ENCODE measurements around the gene ABCB6.

ABCB6 gene

DNA sequence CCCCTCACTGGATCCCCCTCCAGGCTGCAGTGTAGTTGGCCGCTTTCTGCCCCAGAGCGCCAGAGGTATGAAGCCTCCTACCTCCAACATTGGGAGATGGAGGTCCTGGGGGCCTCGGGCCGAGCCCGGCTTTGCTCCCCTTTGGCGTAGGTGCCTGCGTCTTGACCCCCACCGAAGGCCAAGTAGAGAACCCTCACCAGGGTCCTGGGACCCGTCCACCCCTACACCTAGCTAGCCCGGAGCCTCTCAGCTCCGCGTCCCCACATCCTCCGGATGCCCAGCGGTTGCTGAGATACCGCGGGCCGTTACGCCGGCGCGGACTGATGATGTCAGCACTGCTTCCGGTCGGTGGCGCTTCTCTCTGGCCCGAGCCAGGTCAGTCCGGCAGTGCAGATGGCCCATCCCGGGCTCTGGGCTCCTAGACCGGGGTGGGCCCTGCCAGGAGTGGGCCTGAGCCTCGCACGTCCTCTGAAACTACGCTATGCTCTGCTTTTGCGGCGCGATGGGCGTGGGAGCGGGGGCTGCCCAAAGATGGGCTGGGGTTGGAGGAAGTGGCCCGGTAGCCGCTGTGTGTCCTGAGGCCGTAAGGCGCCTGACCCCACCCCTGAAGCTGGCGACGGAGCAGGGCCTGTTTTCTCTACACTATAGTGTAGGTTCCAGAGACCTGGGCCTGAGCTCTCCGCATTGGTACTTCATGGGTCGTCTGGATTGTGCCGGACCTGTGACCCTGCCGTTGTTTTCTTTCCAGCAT lies 26.6 kb upstream of the ABCB6 start, which contains the start of the genes GLB1L and STK16:
Gene GLB1L (minus strand): TSS at position 297 of the 751 bp plus-strand sequence. CDS start 1,871 bp downstream, outside the sequence.
Gene STK16 (plus strand): TSS at position 332 of the 751 bp plus-strand sequence. CDS start 521 bp downstream, outside the sequence.
- peak; percentile 14 for DNase-seq

DNA sequence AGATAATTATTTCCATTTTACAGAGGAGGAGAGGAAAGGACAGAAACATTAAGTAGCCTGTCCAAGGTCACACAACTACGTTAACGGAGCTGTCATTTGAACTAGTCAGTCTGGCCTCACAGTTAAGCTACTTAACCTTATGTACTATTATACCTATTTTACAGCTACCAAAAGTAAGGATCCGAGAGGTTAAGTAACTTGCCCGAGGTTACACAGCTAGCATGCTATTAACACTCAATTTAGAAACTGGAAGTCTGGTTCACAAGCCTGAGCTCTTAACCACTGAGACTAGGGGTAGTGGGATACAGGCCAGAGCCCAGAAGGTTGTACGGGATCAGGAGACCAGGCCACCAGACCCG lies 26.0 kb upstream of the ABCB6 start:
- no peak for DNase-seq

DNA sequence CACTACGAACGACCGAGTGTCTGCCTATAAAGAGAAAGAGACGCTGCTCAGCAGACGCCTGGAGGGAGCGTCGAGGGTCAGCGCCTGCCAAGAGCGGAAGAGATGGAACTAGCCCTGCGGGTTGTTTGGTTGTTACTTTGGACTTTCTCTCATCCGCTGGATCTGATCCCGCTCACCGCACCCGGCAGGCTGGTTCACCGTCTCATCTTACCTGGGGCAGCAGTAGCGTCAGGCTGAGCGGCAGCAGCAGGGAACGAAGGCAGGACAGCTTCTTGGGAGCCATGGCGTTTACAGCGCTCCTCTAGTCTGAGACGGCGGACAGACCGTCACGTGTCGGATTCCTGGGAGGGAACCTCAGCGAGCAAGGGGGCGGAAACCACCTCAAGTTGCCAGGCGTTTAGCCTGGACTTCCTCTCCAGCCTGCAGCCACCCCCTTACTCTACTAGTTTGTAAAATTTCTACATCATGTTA lies 24.6 kb upstream of the ABCB6 start:
- no peak for DNase-seq

DNA sequence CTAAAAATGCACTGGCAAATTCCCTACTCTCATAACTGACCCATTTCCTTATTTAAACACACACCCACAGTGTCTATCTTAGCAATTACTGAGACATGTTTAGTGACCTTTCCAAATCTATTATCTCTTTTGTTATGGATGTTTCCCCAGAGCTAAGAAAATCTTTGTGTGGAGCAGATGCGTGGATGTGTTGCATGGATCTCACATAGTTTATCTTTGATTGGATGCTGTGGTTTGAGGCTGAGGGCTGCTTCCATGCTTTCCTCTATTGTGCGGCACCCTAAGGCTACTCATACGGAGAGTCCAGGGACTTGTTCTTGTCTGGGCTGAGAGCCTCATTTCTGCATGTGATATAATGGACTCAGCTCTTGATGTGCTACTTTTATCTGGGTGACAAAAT lies 15.6 kb upstream of the ABCB6 start:
- DNase-seq, result no peak

DNA sequence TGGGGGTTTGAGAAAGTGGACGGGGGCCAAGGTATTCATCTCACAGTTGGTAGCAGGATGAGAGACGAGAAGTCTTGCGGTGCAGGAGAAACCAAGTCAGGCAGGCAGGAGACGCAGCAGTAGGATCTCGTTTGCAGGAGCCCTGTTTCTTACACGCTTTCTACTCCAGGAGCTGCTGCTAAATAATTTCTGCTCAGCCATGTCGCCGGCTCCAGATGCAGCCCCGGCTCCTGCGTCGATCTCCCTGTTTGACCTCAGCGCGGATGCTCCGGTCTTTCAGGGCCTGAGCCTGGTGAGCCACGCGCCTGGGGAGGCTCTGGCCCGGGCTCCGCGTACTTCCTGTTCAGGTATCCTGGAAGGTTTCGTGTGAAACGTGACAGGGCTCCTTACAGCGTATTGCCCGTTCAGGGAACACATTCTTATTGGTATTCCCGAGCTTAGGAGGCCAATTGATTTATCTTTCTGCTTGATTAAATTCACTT lies 11.3 kb upstream of the ABCB6 start:
- no peak for DNase-seq

DNA sequence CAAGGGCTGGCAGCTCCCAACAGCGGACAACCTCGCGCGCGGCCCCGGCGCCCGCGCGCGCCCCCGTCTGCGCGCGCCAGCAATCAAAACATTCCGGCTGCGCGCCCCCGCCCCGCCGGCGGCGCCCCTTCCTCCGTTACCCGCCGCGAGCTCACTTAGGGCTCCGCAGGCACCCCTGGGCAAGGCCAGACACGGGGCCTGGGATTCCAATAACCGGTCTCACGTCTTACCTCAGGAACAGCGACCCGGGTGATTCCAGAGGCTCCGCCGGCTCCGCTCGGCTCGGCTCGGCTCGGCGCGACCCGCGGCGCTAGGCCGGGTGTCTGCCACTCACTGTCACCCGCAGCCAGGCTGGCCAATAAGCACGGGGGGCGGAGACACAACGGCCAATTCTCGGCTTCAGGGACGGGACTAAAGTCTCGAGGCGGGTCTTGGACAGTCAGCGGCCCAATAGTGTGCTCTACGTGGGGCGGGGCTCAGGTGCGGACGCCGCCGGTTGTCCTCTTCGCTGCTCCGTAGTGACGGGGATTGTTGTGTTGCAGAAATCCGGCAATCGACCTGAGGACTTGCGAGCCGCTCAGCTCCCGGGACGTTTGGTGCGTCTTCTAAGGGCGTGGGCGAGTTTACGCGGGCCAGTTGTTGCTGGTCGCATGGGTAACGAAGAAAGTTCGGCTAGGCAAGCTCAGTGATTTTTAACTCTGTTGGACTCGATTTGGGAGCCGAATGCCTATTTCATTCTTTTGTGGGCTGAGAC lies 10.7 kb upstream of the ABCB6 start, which contains the start of the genes ANKZF1 and ATG9A:
Gene ANKZF1 (plus strand): TSS at position 502 of the 754 bp plus-strand sequence. CDS start 452 bp downstream, outside the sequence.
Gene ATG9A (minus strand): TSS at position 332 of the 754 bp plus-strand sequence. CDS start 1,612 bp downstream, outside the sequence.
- DNase-seq, result peak; percentile 94

DNA sequence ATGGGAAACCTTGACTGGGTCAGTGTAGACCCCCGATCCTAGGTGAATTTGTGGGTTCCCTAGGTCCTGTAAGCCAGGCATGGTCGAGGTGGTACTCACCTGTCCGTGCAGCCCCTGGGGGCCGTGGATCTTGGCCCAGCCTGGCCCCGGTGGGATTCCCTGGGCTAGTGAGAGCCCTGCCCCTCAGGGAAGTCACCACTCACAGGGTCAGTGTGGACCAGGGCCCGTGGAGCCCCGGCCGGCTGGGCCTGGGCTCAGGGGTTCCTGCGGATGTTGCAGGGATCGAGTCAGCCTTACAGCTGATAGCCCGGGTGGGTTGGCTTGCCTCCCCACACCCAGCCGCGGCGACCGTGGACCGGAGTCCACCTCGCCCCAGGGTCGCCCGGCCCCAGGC lies 10.2 kb upstream of the ABCB6 start:
- DNase-seq, result no peak

DNA sequence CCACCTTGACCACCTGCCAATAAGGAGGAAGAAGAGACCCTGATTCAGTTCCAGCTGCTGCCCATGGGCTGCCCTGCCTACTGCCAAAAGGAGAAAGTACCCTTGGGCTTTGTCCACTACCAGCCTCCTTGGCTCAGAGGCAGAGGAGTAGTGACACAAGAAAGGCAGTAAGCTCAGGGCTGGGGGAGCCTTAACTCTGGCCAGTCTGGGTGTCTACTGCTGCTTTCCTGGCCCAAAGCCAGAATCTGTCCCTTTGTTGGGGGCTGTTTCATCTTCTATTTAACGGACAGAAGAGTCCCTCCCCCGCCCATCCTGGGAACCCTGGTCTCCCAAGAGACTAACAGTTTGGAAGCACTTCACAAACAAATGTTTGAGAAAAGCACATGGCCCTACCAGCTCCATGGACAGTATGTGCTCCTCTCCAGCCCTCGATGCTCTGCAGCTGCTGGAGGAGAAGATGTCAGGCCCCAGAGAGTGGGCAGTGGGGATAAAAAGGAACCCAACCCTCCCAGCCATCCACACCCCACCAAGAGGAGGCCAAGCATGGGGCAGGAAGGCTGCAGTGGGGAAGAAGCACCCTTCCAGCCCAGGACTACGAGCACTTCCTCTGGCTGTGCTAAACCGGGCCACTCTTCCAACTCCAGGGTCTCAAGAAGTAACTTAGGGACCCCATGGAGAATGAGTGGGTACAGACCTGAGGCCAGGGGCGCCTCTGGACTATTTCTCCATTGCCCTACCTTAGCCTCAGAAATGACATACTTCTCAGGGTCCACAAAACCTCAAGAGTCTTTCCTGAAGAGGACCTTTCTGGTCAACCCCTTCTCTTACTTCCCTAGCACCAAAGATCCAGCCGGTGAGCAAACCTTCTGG lies 9.5 kb upstream of the ABCB6 start:
- no peak for DNase-seq

DNA sequence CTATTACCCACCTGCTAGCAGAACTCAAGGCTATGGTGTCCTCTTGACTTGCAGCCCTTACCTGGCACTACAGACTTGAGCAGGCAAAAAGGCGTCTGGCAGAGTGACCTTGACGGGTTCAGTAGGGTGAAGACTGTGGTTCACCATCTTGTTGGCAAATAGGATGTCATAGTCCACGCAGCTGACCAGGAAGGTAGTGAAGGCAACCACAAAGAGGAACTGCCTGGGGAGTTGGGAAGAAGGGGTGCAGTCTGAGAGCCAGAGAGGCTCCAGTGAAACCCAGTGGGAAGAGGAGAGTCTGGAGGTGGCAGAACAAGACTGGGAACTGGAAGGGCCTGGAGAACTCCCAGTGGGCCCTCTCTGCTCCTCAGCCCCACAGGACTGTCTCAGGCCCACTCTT lies 6.6 kb upstream of the ABCB6 start:
- DNase-seq, result no peak

DNA sequence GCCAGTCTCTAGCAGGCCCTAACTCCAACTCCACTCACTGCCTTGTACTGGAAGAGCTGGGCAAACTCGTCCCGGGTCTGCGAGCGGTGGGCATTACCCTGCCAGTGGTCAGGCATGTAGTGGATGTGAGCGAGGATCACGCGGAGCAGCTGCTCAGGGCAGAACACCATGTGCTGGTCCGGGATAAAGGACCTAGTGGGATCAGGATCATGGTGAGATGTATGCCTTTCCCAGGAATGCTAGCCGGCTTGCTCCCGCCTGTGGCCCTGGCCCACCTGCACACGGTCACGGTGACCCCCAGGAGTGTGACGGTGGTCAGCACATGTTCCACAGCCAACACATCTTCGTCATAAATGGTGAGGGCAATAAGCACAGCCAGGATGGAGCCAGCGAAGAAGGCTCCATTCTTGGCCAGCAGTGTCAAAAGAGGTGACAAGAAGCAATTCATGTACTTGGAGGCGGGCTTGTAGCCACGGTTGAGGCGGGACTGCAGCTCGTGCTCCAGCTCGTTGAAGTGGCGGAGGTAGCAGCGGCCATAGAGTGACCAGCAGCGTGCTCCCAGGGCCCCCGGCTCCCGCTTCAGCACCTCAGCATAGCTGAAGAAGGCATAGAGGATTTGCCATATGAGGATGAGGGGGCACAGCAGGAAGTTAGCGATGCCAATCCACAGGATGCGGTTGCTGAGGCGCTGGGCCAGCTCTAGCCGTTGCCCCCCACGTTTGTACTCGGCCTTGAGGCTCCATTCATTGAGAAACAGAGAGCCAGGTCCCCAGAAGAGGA lies 5.3 kb upstream of the ABCB6 start:
- DNase-seq, result no peak

DNA sequence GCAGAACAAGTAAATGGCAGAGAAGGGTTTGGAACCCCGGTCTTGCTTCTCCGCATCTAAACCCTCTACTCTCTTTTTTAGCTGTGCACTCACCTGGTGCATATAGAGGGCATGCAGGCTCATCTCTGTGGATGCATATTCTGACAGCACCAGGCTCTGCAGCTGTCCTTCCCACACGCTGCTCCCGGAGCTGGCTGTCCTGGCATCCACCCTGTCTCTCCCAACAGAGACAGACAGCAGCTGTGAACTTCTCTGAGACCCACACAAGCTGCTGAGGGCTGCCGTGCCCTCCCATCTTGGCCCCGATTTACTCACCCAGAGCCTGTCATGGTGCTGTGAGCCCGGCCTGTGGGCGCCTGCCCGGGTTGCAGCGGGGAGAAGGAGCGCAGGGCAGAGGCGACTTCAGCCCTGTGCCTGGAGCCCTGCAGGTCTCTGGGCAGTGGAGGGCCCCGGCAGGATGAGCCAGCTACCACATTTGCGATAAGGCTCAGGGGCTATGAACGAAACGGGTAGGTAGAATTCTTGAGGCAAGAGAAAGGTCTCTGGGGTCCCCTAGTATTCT lies 3.3 kb upstream of the ABCB6 start:
- no peak for DNase-seq

DNA sequence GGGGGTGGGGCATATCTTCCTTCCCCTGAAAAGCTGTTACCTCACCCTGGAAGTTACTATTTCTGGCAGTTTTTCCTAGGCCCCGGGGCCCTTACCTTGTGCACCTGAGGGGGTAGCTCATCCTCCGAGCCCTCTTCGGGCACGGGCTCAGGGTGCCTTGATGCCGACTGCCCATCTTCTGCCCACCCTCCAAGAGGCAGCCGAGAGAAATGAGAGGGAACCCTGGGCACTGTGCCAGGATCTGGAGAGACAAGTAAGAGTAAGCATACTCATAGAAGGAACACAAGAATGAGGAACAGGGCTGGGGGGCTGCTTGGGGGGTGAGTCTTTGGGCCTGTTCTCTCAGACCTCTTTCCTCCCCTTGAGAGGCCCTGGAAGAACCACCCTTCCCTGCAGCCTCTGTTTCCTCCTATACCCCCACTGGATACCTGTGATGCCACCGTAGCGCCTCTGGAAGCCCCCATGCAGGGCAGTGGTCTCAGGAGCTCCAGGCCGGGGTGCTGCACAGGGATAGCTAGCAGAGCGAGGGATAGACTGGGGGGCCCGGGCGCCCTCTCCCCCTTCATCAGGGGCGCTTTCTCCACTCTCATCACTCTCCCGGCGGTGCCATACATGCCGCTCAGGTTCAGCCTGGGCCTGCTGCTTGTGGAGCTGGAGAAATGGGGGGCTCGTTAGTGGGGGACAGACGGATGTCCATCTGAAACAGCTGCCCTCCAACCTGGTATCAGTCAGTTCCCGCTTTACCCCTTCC lies 2.1 kb upstream of the ABCB6 start:
- DNase-seq, result no peak

DNA sequence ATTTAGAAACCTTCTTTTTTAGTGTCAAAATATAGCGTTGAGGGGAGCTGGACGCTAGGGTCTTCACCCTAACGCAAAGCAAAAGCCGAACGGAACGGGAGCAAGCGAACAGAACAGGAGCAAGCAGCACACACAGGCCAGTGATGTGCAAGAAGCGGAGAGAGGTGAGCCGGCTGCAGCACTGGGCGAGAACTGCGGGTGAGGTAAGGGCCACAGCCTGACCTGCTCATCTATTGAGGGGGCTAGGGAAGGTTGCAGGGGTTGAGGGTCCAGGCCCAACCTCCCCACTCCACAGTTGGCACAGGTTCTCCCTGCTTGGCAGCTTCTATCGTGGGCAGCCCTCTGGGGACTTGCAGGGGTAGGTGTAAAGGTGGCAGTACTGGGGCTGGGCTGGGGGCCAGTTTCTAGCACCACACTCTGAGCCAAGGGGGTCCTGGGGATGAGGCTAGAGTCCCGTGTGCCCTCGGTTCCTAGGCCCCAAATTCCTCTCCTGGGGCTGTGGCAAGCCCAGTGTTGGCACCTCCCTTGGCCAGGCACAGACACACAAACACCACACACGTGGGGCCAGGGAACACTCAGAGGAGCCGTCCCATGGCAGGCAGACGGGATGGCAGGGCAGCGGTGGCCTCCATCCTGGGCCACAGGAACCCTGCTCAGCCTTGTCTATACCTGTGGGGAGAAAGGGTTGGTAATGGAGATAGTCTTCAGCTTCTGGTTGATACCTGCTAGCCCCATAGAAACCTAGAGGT lies 1.2 kb upstream of the ABCB6 start:
- DNase-seq, result no peak

DNA sequence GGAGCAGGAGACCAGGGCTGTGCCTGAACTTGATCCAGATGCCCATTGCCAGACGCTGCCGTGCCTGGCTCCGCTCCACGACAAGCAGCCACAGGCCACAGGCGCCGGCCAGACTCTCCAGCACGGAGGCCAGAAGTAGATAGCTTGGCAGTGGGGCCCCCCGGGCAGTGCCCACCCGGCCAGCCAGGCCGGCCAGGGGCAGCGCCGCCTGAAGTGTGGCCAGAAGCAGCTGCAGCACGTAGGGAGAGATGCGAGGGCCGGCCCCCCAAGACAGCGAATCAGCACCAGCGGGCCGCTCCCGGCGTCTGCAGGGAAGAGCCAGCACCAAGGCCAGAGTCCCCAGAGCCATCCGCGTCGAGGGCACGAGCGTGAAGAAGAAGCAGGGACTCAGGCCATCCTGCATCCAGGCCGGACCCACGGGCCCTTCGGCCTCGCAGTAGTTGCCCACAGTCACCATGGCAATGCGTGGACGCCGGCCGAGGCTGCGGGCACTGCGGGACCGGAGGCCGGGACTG lies 484 bp downstream of the ABCB6 start:
- DNase-seq, result no peak

DNA sequence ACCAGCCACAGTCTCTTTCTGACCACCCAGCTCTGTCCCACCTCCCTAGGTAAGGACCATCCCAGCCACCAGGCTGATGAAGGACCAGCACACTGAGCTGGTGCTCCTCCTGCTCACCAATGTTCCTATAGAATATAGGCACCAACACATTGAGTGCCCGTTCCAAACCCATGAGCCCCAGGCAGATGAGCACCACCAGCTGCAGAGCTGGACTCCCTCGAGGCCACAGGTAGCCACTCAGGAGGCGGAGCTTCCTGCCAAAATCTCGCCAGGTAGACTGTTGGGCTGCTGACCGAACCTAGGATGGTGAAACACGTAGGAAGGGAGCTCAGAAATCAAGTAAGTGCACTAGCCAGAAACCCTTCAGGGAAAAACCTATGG lies 2.2 kb downstream of the ABCB6 start:
- DNase-seq, result no peak

DNA sequence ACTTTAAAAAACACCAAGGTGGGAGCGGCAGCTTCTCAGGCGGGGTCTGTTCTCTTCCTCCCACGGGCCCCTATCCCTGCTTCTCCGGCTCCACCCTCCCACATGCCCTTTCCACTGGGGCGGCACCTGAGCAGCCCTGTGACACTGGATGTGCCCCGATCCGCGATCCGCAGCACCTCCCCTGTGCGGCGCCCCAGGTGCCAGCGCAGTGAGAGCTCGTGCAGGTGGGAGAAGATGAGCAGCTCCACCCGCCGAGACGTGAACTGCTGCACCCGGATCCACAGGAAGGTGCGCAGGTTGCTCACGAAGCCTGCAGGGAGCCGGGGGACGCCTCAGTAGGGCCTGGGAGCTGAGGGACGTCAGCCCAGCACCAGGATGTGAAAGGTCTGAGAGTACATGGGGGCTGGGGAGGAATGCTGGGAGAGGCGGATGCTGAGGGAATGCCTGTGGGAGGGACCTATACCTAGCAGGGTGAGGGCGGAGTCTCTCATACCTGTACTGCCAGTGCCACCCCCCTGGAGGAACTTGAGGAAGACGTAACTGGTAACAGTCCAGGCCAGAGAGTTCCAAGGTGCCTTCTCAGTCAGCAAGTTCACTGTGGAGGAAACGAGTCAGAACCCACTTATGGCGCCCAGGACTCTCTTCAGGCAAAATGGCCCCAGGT lies 2.8 kb downstream of the ABCB6 start:
- DNase-seq, result no peak

DNA sequence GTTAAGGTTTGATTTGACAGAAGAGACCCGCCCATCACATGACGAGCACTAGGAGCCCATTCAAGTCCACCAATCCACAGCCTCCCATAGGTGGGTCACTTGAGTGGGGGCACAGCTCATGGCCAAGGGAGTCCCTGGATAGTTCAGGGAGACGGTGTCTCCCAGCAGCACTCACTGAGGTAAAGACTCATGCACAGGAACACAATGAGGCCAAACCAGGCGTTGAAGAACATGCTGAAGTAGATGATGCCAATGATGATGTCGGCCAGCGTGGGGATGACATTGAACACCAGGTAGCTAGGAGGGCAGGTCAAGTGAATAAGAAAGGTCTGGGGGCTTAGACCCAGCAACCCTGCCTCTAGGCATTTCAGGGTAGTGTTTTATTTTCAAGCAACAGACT lies 4.0 kb downstream of the ABCB6 start:
- no peak for DNase-seq

DNA sequence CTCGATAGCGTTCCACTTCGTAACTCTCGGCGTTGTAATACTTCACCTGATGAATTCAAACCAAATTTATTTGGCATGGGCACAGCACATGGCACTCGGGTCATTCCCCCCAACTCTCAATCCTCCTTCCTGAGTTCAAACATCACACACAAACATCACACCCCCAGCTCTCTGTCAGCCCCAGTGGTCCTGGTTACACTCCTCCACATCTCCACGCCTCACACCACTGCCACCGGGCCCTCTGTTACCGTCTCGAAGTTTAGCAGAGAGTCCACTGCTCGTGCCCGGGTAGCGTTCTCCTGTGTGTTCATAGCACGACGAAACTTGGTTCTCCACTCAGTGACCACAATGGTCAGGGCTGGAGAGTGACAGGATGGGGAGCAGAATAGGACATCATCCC lies 4.6 kb downstream of the ABCB6 start:
- no peak for DNase-seq

DNA sequence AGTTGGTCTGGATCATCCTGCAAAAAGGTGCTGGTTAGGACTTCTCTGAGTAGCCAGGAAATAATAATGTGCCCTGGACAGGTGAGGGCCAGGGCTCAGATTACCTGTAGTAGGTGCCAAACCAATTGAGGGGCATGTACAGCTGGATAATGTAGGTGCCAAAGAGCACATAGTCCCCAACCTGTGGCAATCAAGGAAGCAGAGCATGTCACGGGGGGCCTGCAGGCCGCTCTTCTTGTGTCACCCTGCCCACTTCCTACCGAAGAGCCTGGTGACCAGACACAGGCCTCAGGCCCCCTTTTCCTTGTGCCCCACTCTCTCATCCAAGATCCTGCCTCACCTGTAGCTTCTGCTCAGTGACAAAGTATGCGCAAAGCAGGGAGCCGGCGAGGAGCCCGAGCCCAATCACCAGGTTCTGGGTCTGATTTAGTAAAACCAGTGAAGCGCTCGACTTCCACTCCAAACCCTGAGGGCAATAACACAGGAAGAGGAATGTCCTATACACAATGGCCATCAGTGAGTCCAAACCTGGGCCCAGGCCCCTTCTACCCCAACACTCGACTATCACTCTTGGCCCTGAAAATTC lies 5.2 kb downstream of the ABCB6 start:
- no peak for DNase-seq
